Gastrocnemius medialis (tissue), 4 donors: ENCODE data around the gene FAM83C.

Experiments used
- CTCF ChIP-seq, 5 experiments: fragments of 450-650 bp in 3 of 5; fragments of 200-600 bp in 2 of 5; sonication (generic) in 2 of 5; IDR thresholded peaks in 4 of 5; conservative IDR thresholded peaks in 1 of 5; 1 replicate in 4 of 5; 2 replicates in 1 of 5; pipeline ENCODE4 v1.5.1; 2016 to 2019; ENCODE audit warnings: antibody characterized with exemption in 5 of 5, mild to moderate bottlenecking in 3 of 5, moderate library complexity in 3 of 5
- POLR2A ChIP-seq, 2 donors: fragments of 450-650 bp; IDR thresholded peaks; one replicate each; pipeline ENCODE4 v1.6.1; 2017; ENCODE audit warnings: antibody characterized with exemption in 2 of 2, mild to moderate bottlenecking in 2 of 2, moderate library complexity in 2 of 2

DNA sequence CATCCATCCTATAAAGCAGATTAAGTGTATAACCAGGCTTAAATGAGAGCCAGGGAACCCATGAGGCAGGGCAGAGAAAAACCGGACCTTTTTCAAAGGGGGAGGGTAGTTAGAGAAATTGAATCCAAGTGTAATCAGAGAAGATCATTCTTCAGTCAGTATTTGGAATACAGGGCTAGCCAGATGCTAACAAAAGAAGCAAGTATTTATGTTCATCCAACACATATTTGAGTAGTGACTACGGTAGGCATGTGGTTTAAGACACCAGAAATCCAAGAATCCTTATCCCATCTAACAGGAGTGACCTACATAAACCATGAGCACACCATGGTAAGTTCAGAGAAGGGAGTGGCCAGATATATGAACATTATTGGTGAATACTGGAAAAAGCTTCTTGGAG is 46.8 kb upstream of the FAM83C start:
- TF ChIP-seq CTCF (IDR thresholded peaks at IDR 0.05 in 4 of 5, conservative IDR thresholded peaks at IDR 0.05 in 1 of 5) = no peak
- no peak for TF ChIP-seq POLR2A (IDR thresholded peaks at IDR 0.05)
